ENCODE measurements around the gene UBE2N. TPM values are rescaled to one million over a fixed set of nuclear protein-coding genes. Genes with fewer than 3 reads are reported as not detected.
"Not testable (repeated sequence)": the region's sequence is repeated elsewhere in the genome, so short reads cannot be mapped to it uniquely, and the experiment has no call there.

UBE2N gene
- total RNA-seq, 1 experiment from 2014 or later = 159 TPM

- no peak for TF ChIP-seq CTCF (IDR thresholded peaks at IDR 0.05; ENCODE audit: unreplicated experiment)
- peak overlapping the region; percentile 99 for H3K4me3 Mint-ChIP-seq (ENCODE audit: low read depth, unreplicated experiment)
- peak overlapping the region; percentile 96 for H3K27ac Mint-ChIP-seq (ENCODE audit: unreplicated experiment)
- H3K9me3 Mint-ChIP-seq (ENCODE audit: low read depth, unreplicated experiment) = no peaks in the 10 kb centered on the region
- DNase-seq = no peak
- BruUV-seq (replicated peaks) = no TSS peak
- CTCF ChIA-PET = interaction anchor here (0.6 to 4.0 kb wide), 4 partner anchors 90 to 391 kb away, joined by 3 to 31 read pairs (median 3); no protein-coding TSS in a partner anchor
- intact Hi-C loops (cut with micrococcal nuclease; ENCODE audit: unreplicated experiment) = no loop called here
- H3K27me3 Mint-ChIP-seq (ENCODE audit: unreplicated experiment) = no peaks in the 10 kb centered on the region
- H3K4me1 Mint-ChIP-seq (ENCODE audit: low read depth, unreplicated experiment) = peaks cover 55% of the 10 kb centered on the region
- peaks cover 44% of the 10 kb centered on the region for H3K36me3 Mint-ChIP-seq (ENCODE audit: insufficient read depth, unreplicated experiment)
These were observed 62.8 kb downstream of the UBE2N start for GRCh38 chr12:93378998-93379325.

GRCh38 chr12:93378196-93378997, 63.4 kb downstream of the UBE2N start:
- BruUV-seq (replicated peaks); H3K9me3 Mint-ChIP-seq (ENCODE audit: low read depth, unreplicated experiment); intact Hi-C loops (cut with micrococcal nuclease; ENCODE audit: unreplicated experiment); H3K27me3 Mint-ChIP-seq (ENCODE audit: unreplicated experiment): not testable (repeated sequence)
- H3K4me3 Mint-ChIP-seq (ENCODE audit: low read depth, unreplicated experiment) = peak overlapping the region; percentile 99
- H3K4me1 Mint-ChIP-seq (ENCODE audit: low read depth, unreplicated experiment) = peaks cover 60% of the 10 kb centered on the region
- peaks cover 44% of the 10 kb centered on the region for H3K36me3 Mint-ChIP-seq (ENCODE audit: insufficient read depth, unreplicated experiment)
- DNase-seq = peak; percentile 51
- peak overlapping the region; percentile 96 for H3K27ac Mint-ChIP-seq (ENCODE audit: unreplicated experiment)
- CTCF ChIA-PET = interaction anchor here (0.6 kb wide), 1 partner anchor 135 kb away, joined by 3 read pairs; no protein-coding TSS in a partner anchor

- TF ChIP-seq CTCF (IDR thresholded peaks at IDR 0.05; ENCODE audit: unreplicated experiment) = no peak
- BruUV-seq (replicated peaks) = TSS peak; percentile 83
- no peaks in the 10 kb centered on the region for H3K27me3 Mint-ChIP-seq (ENCODE audit: unreplicated experiment)
- peaks cover 44% of the 10 kb centered on the region for H3K36me3 Mint-ChIP-seq (ENCODE audit: insufficient read depth, unreplicated experiment)
- H3K4me1 Mint-ChIP-seq (ENCODE audit: low read depth, unreplicated experiment) = peaks cover 60% of the 10 kb centered on the region
- CTCF ChIA-PET = interaction anchor here (0.7 to 1.5 kb wide), 5 partner anchors 20 to 550 kb away, joined by 3 to 7 read pairs (median 4); no protein-coding TSS in a partner anchor
- peak within 1 kb of the TSS; percentile 96 for H3K27ac Mint-ChIP-seq (ENCODE audit: unreplicated experiment)
- H3K9me3 Mint-ChIP-seq (ENCODE audit: low read depth, unreplicated experiment) = no peaks in the 10 kb centered on the region
- peak within 1 kb of the TSS; percentile 99 for H3K4me3 Mint-ChIP-seq (ENCODE audit: low read depth, unreplicated experiment)
- DNase-seq = peak; percentile 98
- intact Hi-C loops (cut with micrococcal nuclease; ENCODE audit: unreplicated experiment) = loop anchor here (1.0 kb wide), 1 partner anchor 60 kb away; no protein-coding TSS in a partner anchor
These were observed 64.2 kb downstream of the UBE2N start, which contains the start of gene NUDT4 for GRCh38 chr12:93377252-93378195. Gene NUDT4, plus strand, starts transcription at chr12:93377925. Its CDS starts 398 bp downstream, at chr12:93378323.

GRCh38 chr12:93376436-93377251, 65.1 kb downstream of the UBE2N start:
- Mint-ChIP-seq H3K36me3 (ENCODE audit: insufficient read depth, unreplicated experiment) (peaks cover 44% of the 10 kb centered on the region), H3K9me3 (ENCODE audit: low read depth, unreplicated experiment) (no peaks in the 10 kb centered on the region), H3K4me3 (ENCODE audit: low read depth, unreplicated experiment) (peak overlapping the region; percentile 99), H3K4me1 (ENCODE audit: low read depth, unreplicated experiment) (peaks cover 53% of the 10 kb centered on the region), H3K27ac (ENCODE audit: unreplicated experiment) (peak overlapping the region; percentile 91), H3K27me3 (ENCODE audit: unreplicated experiment) (no peaks in the 10 kb centered on the region)
- no TSS peak for BruUV-seq (replicated peaks)
- no peak for TF ChIP-seq CTCF (IDR thresholded peaks at IDR 0.05; ENCODE audit: unreplicated experiment)
- CTCF ChIA-PET = interaction anchor here (0.7 to 1.5 kb wide), 4 partner anchors 20 to 549 kb away, joined by 3 to 7 read pairs (median 4); no protein-coding TSS in a partner anchor
- intact Hi-C loops (cut with micrococcal nuclease; ENCODE audit: unreplicated experiment) = loop anchor here (1.0 kb wide), 1 partner anchor 59 kb away; no protein-coding TSS in a partner anchor
- no peak for DNase-seq
